Choroid plexus epithelial cell (primary cell): Measurements from ENCODE around the gene ATP1B2.
"Not testable (repeated sequence)": the region's sequence is repeated elsewhere in the genome, so short reads cannot be mapped to it uniquely, and the experiment has no call there.

Experiments
- DNase-seq: peaks from one replicate; pipeline ENCODE4 v3.0.0-alpha.2; 2010; ENCODE audit warnings: low read depth
- H3K4me3 ChIP-seq: 2 replicates; pipeline ENCODE4 v1.5.1; 2011; ENCODE audit warnings: low read depth, mild to moderate bottlenecking, control low read depth, low read length, moderate library complexity
- CTCF ChIP-seq: conservative IDR thresholded peaks from 2 replicates; pipeline ENCODE4 v1.5.1; 2011; ENCODE audit warnings: low read depth, mild to moderate bottlenecking, control low read depth, inconsistent platforms, low read length, moderate library complexity

The ATP1B2 gene

DNA sequence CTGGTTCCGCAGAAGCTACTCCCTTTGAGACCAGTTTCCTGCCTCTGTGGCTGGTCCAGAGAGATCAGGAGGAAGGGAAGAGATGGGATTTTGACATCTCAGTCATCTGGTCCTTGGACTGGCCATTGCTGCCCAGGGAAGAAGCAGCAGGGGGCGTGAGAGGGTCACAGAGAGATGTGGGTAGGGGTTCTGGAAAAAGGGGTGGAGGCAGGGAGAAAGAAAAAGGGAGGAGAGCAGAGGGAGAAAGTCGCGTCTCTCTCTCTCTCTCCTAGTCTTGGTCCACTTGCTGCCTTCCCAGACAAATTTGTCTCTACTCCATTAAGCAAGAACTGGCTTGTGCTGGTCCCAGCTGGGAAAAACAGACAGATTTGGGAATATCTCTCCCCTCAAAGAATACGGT is 16.3 kb upstream of the ATP1B2 start:
- H3K4me3 ChIP-seq = no peak overlapping the region
- TF ChIP-seq CTCF = peak; percentile 71
- peak; percentile 61 for DNase-seq

GRCh38 chr17:7636163-7636562 is 14.6 kb upstream of the ATP1B2 start:
- no peak for TF ChIP-seq CTCF

GRCh38 chr17:7640783-7641182 is 9.9 kb upstream of the ATP1B2 start:
- no peak for TF ChIP-seq CTCF
- no peak overlapping the region for H3K4me3 ChIP-seq
- DNase-seq = no peak

More at GRCh38 chr17:7636163-7636562, 14.6 kb upstream of the ATP1B2 start:
- H3K4me3 ChIP-seq = no peak overlapping the region
- no peak for DNase-seq

GRCh38 chr17:7641635-7642034 is 9.1 kb upstream of the ATP1B2 start:
- not testable (repeated sequence) for DNase-seq, H3K4me3 ChIP-seq

GRCh38 chr17:7644775-7645174 is 6.0 kb upstream of the ATP1B2 start:
- TF ChIP-seq CTCF = no peak
- no peak for DNase-seq
- no peak overlapping the region for H3K4me3 ChIP-seq

DNA sequence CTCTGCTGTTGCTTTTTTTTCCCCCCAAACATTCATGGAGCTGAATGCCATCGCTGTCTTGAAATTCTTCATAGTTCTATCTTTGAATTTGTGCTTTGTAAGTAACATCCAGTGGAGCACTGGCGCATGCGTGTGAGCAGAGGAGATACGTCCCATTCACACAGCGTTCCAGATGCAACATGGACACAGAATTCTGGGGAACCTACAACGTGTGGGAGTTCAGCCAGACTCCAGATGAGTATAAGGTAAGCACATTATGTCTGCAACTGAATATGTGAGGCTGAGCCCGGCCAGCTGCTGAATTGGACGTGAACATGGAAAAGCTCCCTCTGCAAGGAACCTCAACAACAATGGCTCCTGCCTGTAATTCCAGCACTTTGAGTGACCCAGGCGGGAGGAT is 4.3 kb upstream of the ATP1B2 start:
- DNase-seq = no peak
- no peak for TF ChIP-seq CTCF
- no peak overlapping the region for H3K4me3 ChIP-seq

DNA sequence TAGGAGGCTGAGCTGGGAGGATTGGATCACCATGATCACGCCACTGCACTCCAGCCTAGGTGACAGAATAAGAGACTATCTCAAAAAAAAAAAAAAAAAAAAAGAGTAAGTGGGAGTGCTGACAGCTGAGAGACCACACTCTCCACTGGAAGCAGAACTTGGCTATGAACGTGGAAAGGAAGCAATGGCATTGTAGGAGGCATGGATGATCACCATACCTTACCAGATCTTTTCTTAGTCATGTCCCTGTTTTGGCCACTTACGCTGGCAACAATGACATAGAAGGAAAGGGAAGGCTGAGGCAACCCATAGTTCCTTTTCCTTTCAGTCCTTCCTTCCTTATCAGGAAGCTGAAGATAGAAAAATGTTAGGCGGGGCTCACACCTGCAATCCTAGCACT is 3.7 kb upstream of the ATP1B2 start:
- no peak for DNase-seq
- no peak for TF ChIP-seq CTCF
- no peak overlapping the region for H3K4me3 ChIP-seq
